ENCODE results near the gene CYFIP2. TPM values are rescaled to one million over a fixed set of nuclear protein-coding genes. Genes with fewer than 3 reads are reported as not detected.

Gene CYFIP2
- total RNA-seq, 1 experiment from 2014 or later = 45.1 TPM

- H3K27ac ChIP-seq (ENCODE audit: low read depth, low read length) = no peak overlapping the region
- BruUV-seq (replicated peaks) = no TSS peak
- no peak overlapping the region for H2AFZ ChIP-seq (ENCODE audit: low read depth, low read length, poor library complexity, severe bottlenecking)
- ChIA-PET POLR2A (no interaction called here), RAD21 (ENCODE audit: low non-redundant PET in 1 of 2, low total read pairs in 2 of 2, uncharacterized antibody in 2 of 2, unreplicated experiment in 2 of 2) (no interaction called here), CTCF (no interaction called here)
- H3K4me1 ChIP-seq (ENCODE audit: control insufficient read depth in 1 of 2, insufficient read depth in 2 of 2, low read length in 2 of 2) = no peaks in the 10 kb centered on the region
- intact Hi-C loops (cut with micrococcal nuclease) = no loop called here
- no peak overlapping the region for H3K4me2 ChIP-seq (ENCODE audit: low read length)
- H3K4me3 ChIP-seq (replicated peaks in 1 of 2; ENCODE audit: low read depth in 1 of 2, low read length in 2 of 2) = no peak overlapping the region
- no peaks in the 10 kb centered on the region for H3K27me3 ChIP-seq (ENCODE audit: insufficient read depth, low read length)
- TF ChIP-seq TCF7L2 (IDR thresholded peaks at IDR 0.05; ENCODE audit: borderline replicate concordance, extremely low read depth, insufficient read depth, insufficient read length) (no peak), CEBPB (IDR thresholded peaks at IDR 0.05; ENCODE audit: low read depth) (no peak), ZBTB33 (IDR thresholded peaks at IDR 0.05; ENCODE audit: extremely low read depth, insufficient replicate concordance, low read length) (no peak), ZNF274 (IDR thresholded peaks at IDR 0.05; ENCODE audit: low read depth, low read length) (no peak), CTCF (IDR thresholded peaks at IDR 0.05 in 2 of 3, conservative IDR thresholded peaks at IDR 0.05 in 1 of 3; ENCODE audit: borderline replicate concordance in 1 of 3, insufficient read depth in 1 of 3, low read depth in 2 of 3, low read length in 2 of 3) (no peak), EGR1 (IDR thresholded peaks at IDR 0.05; ENCODE audit: low read depth) (no peak), ELF1 (IDR thresholded peaks at IDR 0.05; ENCODE audit: borderline replicate concordance, low read depth) (no peak), REST (IDR thresholded peaks at IDR 0.05; ENCODE audit: low read depth) (no peak), POLR2AphosphoS5 (IDR thresholded peaks at IDR 0.05; ENCODE audit: low read depth, low read length) (no peak), ZFX (IDR thresholded peaks at IDR 0.05) (no peak), EZH2phosphoT487 (IDR thresholded peaks at IDR 0.05; ENCODE audit: borderline replicate concordance) (no peak), SIN3A (IDR thresholded peaks at IDR 0.05; ENCODE audit: low read depth) (no peak), YY1 (IDR thresholded peaks at IDR 0.05; ENCODE audit: extremely low read depth, insufficient replicate concordance, low read depth, low read length) (no peak), SP1 (IDR thresholded peaks at IDR 0.05; ENCODE audit: low read depth) (no peak), EZH2 (IDR thresholded peaks at IDR 0.05) (no peak), FOSL1 (IDR thresholded peaks at IDR 0.05; ENCODE audit: low read depth) (no peak)
- TF ChIP-seq, protein P1, sequence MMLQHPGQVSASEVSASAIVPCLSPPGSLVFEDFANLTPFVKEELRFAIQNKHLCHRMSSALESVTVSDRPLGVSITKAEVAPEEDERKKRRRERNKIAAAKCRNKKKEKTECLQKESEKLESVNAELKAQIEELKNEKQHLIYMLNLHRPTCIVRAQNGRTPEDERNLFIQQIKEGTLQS (IDR thresholded peaks at IDR 0.05) = no peak
- TF ChIP-seq, protein P2, sequence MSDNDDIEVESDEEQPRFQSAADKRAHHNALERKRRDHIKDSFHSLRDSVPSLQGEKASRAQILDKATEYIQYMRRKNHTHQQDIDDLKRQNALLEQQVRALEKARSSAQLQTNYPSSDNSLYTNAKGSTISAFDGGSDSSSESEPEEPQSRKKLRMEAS (IDR thresholded peaks at IDR 0.05) = no peak
- no peak overlapping the region for H3K9ac ChIP-seq (ENCODE audit: low read length)
- no peaks in the 10 kb centered on the region for H3K9me2 ChIP-seq (ENCODE audit: insufficient read depth)
- no peaks in the 10 kb centered on the region for H4K20me1 ChIP-seq (ENCODE audit: insufficient read depth)
- H3K9me3 ChIP-seq (ENCODE audit: control insufficient read depth in 1 of 2, insufficient read depth in 1 of 2, low read depth in 1 of 2, low read length in 2 of 2) = no peaks in the 10 kb centered on the region
- H3K36me3 ChIP-seq (ENCODE audit: control insufficient read depth in 1 of 2, insufficient read depth in 2 of 2, low read length in 2 of 2) = no peaks in the 10 kb centered on the region
- H3K79me2 ChIP-seq (ENCODE audit: insufficient read depth, low read length) = no peaks in the 10 kb centered on the region
- no peak for DNase-seq (ENCODE audit: low read depth, low spot score)
- ATAC-seq = no peak
Measured at GRCh38 chr5:157279605-157280239, 13.8 kb downstream of the CYFIP2 start.

All from HCT116 (cell line).